HuH-7 (cell line): ENCODE data around the gene PNPT1.
"Not testable (repeated sequence)": the region's sequence is repeated elsewhere in the genome, so short reads cannot be mapped to it uniquely, and the experiment has no call there.

Experiments
- DNase-seq: peaks from one replicate; pipeline ENCODE4 v3.0.0; 2011; ENCODE audit warnings: low spot score

Gene PNPT1

GRCh38 chr2:55596795-55597194 is 96.8 kb downstream of the PNPT1 start:
- not testable (repeated sequence) for DNase-seq

DNA sequence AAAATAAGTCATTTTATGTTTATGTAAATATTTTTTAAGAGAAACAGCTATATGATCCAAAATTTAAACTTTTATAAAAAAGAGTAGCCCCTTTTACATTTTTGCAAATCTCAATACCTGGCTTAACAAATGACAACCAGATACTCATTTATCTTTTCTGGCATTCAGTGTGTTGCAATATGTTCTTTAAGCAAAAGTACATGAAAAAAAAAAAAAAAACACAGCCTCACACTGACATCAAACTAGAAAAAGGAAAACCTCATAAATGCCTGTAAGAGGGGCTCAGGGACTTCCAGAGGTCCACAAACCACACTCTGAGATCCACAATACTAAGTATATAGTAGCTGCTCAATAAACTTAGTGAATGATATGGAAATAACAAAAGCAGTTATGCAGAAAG is 98.1 kb downstream of the PNPT1 start:
- no peak for DNase-seq

GRCh38 chr2:55592130-55592529 is 101.5 kb downstream of the PNPT1 start:
- DNase-seq = no peak

DNA sequence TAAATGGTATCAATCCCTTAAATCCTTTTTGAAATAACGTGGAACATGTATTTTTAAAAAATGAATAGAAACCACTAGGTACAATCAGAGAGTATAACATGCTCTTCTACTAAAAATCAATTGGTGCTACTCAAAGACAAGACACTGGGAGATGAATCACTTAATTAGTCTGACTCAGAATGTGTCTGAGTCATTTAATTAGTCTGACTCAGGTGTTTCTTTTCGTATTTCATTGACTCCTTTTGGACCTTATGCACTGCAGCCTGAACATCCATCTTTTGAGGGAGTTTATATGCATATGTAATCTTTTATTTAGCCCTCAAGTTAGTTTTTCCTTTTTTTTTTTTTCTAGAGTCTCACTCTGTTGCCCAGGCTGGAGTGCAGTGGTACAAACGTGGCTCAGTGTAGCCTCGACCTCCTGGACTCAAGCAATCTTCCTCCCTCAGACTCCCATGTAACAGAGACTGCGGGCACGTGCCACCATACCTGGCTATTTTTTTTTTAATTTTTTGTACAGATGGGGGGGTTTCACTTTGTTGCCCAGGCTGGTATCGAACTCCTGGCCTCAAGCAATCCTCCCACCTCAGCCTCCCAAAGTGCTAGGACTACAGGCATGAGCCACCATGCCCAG is 102.7 kb downstream of the PNPT1 start:
- DNase-seq = no peak

DNA sequence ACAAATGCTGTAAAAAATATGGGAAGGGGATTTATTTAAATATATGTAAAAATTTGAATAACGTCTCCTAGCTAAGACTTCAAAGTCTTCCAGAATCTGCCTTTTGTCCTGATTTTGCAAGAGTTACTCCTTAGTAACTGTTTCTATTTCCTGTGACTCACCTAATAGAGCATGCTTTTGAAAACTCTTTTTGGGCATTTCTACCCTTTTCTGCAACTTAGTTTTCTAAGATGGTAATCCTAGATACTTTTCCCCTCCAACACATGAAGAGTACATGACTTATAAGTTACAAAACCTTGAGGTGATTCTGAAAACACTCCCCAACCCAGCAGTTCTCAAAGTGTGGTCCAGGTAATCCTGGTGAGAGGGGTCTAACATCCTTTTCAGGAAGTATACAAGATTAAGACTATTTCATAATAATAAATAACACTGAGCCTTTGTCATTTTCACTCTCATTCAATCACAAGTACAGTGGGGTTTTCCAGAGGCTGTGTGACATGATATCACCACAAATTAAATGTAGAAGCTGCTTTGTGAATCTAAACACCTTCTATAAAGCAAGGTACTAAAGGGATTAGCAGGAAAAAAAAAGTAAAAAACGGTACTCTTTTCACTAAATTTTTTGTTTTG is 108.1 kb downstream of the PNPT1 start:
- DNase-seq = no peak
